HEK293 (cell line): ENCODE results near the gene TACC2.
A peak's percentile ranks its signal among the peaks of the same experiment; 100 is the strongest.

Experiments used
- CTCF ChIA-PET: fragments of 350-600 bp; formaldehyde crosslinking; extraction: SDS; loops from one replicate; lab custom pipeline; 2021; ENCODE audit warnings: antibody characterized with exemption; lab: Yijun Ruan, JAX
- POLR2A ChIA-PET: fragments of 300-600 bp; formaldehyde crosslinking; extraction: SDS; loops from one replicate; lab custom pipeline; 2020; ENCODE audit warnings: antibody characterized with exemption, inconsistent platforms; lab: Yijun Ruan, JAX
- H3K27ac ChIP-seq: fragments of 200-500 bp; sonication (Bioruptor generic); 2 replicates; pipeline ENCODE4 v1.5.1; 2014; ENCODE audit warnings: low read depth, low read length, control low read depth, inconsistent platforms; ENCODE audit errors: extremely low read depth
- H3K36me3 ChIP-seq, 2 experiments: fragments of 200-500 bp in 1 of 2; sonication (Bioruptor generic) in 1 of 2; 1 replicate in 1 of 2; 2 replicates in 1 of 2; pipeline ENCODE4 v1.5.1; 2014 to 2017; ENCODE audit warnings: inconsistent platforms in 2 of 2, low read length in 2 of 2; ENCODE audit not compliant: control insufficient read depth in 2 of 2, insufficient read depth in 1 of 2
- H3K4me1 ChIP-seq: fragments of 200-500 bp; sonication (Bioruptor generic); 2 replicates; pipeline ENCODE4 v1.5.1; 2014; ENCODE audit warnings: mild to moderate bottlenecking, low read length, inconsistent platforms; ENCODE audit not compliant: control insufficient read depth, insufficient read depth
- H3K4me3 ChIP-seq: 2 replicates; pipeline ENCODE4 v1.5.1; 2011; ENCODE audit warnings: low read depth, mild to moderate bottlenecking, control low read depth, low read length, moderate library complexity
- H3K9me3 ChIP-seq: fragments of 200-500 bp; sonication (Bioruptor generic); 2 replicates; pipeline ENCODE4 v1.5.1; 2014; ENCODE audit warnings: low read depth, low read length, inconsistent platforms; ENCODE audit not compliant: control insufficient read depth, insufficient read depth
- EGR2 ChIP-seq: fragments of 450-650 bp; formaldehyde crosslinking; IDR thresholded peaks from 2 replicates; pipeline ENCODE4 v1.5.1; 2016; ENCODE audit warnings: low read depth, missing biosample characterization, missing genetic modification characterization
- GFI1B ChIP-seq: fragments of 450-650 bp; formaldehyde crosslinking; IDR thresholded peaks from 2 replicates; pipeline ENCODE4 v1.5.1; 2016; ENCODE audit warnings: missing biosample characterization, missing genetic modification characterization
- GLIS1 ChIP-seq: fragments of 450-650 bp; formaldehyde crosslinking; IDR thresholded peaks from 2 replicates; pipeline ENCODE4 v1.5.1; 2016; ENCODE audit warnings: missing biosample characterization, missing genetic modification characterization
- GLIS2 ChIP-seq: fragments of 450-650 bp; formaldehyde crosslinking; IDR thresholded peaks from 2 replicates; pipeline ENCODE4 v1.5.1; 2016; ENCODE audit warnings: missing biosample characterization, missing genetic modification characterization
- SCRT2 ChIP-seq: fragments of 450-650 bp; formaldehyde crosslinking; IDR thresholded peaks from 2 replicates; pipeline ENCODE4 v1.5.1; 2016; ENCODE audit warnings: missing biosample characterization, missing genetic modification characterization
- SETDB1 ChIP-seq: IDR thresholded peaks from one replicate; pipeline ENCODE4 v1.6.1; 2017; ENCODE audit warnings: mild to moderate bottlenecking, low read length, moderate library complexity, mixed read lengths; ENCODE audit not compliant: insufficient read length
- ZNF10 ChIP-seq: fragments of 450-650 bp; formaldehyde crosslinking; IDR thresholded peaks from 2 replicates; pipeline ENCODE4 v1.5.1; 2017; ENCODE audit warnings: missing biosample characterization, missing genetic modification characterization
- ZNF146 ChIP-seq: fragments of 450-650 bp; formaldehyde crosslinking; IDR thresholded peaks from 2 replicates; pipeline ENCODE4 v1.5.1; 2016; ENCODE audit warnings: missing biosample characterization, missing genetic modification characterization
- ZNF211 ChIP-seq: fragments of 450-650 bp; formaldehyde crosslinking; IDR thresholded peaks from 2 replicates; pipeline ENCODE4 v1.5.1; 2016; ENCODE audit warnings: low read depth, missing biosample characterization, missing genetic modification characterization
- ZNF48 ChIP-seq: fragments of 450-650 bp; formaldehyde crosslinking; IDR thresholded peaks from 2 replicates; pipeline ENCODE4 v1.5.1; 2016; ENCODE audit warnings: missing biosample characterization, missing genetic modification characterization
- ZNF548 ChIP-seq: fragments of 450-650 bp; formaldehyde crosslinking; IDR thresholded peaks from 2 replicates; pipeline ENCODE4 v1.5.1; 2016; ENCODE audit warnings: missing biosample characterization, missing genetic modification characterization
- ZNF707 ChIP-seq: fragments of 450-650 bp; formaldehyde crosslinking; IDR thresholded peaks from 2 replicates; pipeline ENCODE4 v1.5.1; 2016; ENCODE audit warnings: missing biosample characterization, missing genetic modification characterization
- ZNF776 ChIP-seq: fragments of 450-650 bp; formaldehyde crosslinking; IDR thresholded peaks from 2 replicates; pipeline ENCODE4 v1.5.0; 2017; ENCODE audit warnings: missing biosample characterization, missing genetic modification characterization, borderline replicate concordance
- TF ChIP-seq, protein P1 (sequence below): fragments of 450-650 bp; formaldehyde crosslinking; IDR thresholded peaks from 2 replicates; pipeline ENCODE4 v1.5.1; 2016; ENCODE audit warnings: missing biosample characterization, missing genetic modification characterization
- TF ChIP-seq, protein P2 (sequence below): fragments of 450-650 bp; formaldehyde crosslinking; IDR thresholded peaks from 2 replicates; pipeline ENCODE4 v1.5.1; 2016; ENCODE audit warnings: missing biosample characterization, missing genetic modification characterization
- TF ChIP-seq, protein P3 (sequence below): fragments of 450-650 bp; formaldehyde crosslinking; IDR thresholded peaks from 2 replicates; pipeline ENCODE4 v1.5.1; 2016; ENCODE audit warnings: missing biosample characterization, missing genetic modification characterization
- TF ChIP-seq, protein P4 (sequence below): fragments of 450-650 bp; formaldehyde crosslinking; IDR thresholded peaks from 2 replicates; pipeline ENCODE4 v1.5.1; 2016; ENCODE audit warnings: missing biosample characterization, missing genetic modification characterization
- TF ChIP-seq, protein P5 (sequence below): fragments of 450-650 bp; formaldehyde crosslinking; IDR thresholded peaks from 2 replicates; pipeline ENCODE4 v1.5.1; 2016; ENCODE audit warnings: missing biosample characterization, missing genetic modification characterization, borderline replicate concordance
- TF ChIP-seq, protein P6 (sequence below): fragments of 450-650 bp; formaldehyde crosslinking; IDR thresholded peaks from 2 replicates; pipeline ENCODE4 v1.5.1; 2017; ENCODE audit warnings: missing biosample characterization, missing genetic modification characterization

The TACC2 gene

DNA sequence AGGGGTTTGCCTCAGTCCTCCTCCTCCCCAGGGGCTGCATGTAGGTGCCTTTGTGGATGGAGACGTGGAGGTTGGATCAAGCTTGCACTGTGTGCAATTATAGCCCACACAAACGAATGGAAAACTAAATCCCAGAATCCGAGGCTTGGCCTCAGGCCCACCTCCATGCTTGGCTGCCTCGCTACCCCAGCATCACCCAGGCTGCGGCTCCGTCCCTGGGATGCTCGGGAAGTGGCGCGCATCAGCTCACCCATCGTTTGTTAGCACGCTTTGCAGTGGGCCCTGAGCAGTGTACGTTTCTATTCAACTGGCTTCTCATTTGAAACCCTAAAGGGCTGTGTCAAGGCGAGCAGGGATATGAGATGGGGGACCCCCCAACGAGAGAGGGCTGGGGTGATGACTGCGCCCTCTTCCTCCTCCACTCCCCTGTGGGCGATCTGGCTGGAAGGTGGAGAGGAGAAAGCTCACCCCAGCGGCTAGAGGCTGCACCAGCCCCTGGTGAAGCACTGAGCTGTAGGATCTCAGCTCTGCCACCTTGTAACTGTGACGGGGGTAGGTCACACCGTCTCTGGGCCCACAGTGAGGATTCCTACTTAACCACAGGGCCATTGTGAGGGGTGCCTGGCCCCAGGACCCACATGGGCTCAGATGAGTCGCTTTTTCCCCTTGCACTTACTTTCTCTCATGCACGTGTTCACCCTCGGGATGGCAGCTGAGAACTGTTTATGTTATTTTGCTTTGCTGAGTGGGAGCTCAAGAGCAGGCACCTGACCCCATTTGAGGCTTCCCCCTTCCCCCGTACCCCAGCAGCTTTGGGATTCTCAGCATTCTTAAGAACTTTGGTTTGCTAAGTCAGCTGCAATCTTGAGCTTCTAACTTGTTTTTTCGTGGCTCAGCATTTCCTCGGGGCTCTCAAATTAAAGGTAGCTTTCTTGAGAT lies 269.4 kb downstream of the TACC2 start:
- CTCF ChIA-PET: interaction anchor here (0.5 to 5.6 kb wide), 8 partner anchors 9 to 595 kb away, joined by 3 to 36 read pairs (median 3); no protein-coding TSS in a partner anchor
- TF ChIP-seq, protein P1, sequence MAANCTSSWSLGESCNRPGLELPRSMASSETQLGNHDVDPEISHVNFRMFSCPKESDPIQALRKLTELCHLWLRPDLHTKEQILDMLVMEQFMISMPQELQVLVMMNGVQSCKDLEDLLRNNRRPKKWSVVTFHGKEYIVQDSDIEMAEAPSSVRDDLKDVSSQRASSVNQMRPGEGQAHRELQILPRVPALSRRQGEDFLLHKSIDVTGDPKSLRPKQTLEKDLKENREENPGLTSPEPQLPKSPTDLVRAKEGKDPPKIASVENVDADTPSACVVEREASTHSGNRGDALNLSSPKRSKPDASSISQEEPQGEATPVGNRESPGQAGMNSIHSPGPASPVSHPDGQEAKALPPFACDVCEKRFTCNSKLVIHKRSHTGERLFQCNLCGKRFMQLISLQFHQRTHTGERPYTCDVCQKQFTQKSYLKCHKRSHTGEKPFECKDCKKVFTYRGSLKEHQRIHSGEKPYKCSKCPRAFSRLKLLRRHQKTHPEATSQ: no peak
- TF ChIP-seq GLIS1 (tag by site-specific recombination) (peak; percentile 58), GLIS2 (tag by site-specific recombination) (0 out of 2 replicates have a peak, but pooled peaks have one; percentile 15), EGR2 (no peak)
- POLR2A ChIA-PET: no interaction called here
- Histone ChIP-seq H3K4me1 (no peaks in the 10 kb centered on the region), H3K36me3 (no peaks in the 10 kb centered on the region), H3K27ac (no peak overlapping the region), H3K4me3 (no peak overlapping the region), H3K9me3 (no peaks in the 10 kb centered on the region)

DNA sequence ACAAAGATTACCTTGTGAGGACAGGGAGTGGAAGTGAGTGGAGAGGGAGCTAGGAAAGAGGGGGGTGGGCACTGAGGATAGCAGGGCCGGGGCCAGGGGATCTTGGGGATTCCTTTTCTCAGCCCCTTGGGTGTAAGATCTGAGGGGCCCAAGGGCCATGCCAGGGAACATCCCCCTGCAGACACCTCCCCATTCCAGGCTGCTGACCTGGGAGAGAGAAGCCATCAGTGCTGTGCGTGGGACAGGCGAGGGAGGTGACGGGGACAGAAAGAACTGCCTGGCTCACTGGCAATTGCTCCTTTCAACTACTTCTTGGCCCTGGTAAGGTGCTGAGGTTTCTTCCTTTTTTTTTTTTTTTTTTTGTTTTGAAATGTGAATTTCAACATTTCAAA lies 270.1 kb downstream of the TACC2 start:
- Histone ChIP-seq H3K36me3 (no peaks in the 10 kb centered on the region), H3K27ac (no peak overlapping the region), H3K4me1 (no peaks in the 10 kb centered on the region), H3K4me3 (no peak overlapping the region), H3K9me3 (no peaks in the 10 kb centered on the region)
- POLR2A ChIA-PET: no interaction called here
- CTCF ChIA-PET: interaction anchor here (0.6 to 5.6 kb wide), 5 partner anchors 9 to 595 kb away, joined by 3 to 36 read pairs (median 4); no protein-coding TSS in a partner anchor
- TF ChIP-seq ZNF146 (no peak), ZNF10 (tag by site-specific recombination) (no peak), ZNF776 (tag by site-specific recombination) (no peak)
- TF ChIP-seq, protein P2, sequence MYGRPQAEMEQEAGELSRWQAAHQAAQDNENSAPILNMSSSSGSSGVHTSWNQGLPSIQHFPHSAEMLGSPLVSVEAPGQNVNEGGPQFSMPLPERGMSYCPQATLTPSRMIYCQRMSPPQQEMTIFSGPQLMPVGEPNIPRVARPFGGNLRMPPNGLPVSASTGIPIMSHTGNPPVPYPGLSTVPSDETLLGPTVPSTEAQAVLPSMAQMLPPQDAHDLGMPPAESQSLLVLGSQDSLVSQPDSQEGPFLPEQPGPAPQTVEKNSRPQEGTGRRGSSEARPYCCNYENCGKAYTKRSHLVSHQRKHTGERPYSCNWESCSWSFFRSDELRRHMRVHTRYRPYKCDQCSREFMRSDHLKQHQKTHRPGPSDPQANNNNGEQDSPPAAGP: no peak

DNA sequence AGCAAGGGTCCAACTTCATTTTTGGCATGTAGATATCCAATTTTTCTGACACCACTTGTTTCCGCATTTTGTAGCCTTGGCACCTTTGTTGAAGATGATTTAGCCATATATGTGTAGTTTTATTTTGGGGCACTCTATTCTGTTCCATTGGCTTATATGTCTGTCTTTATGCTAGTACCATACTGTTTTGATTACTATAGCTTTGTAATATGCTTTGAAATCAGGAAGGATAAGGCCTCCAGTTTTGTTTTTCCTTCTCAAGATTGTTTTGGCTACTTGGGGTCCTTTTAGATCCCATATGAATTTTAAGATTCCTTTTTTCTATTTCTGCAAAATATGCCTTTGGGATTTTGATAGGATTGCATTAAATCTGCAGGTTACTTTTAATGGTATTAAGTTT lies 272.6 kb downstream of the TACC2 start:
- no peaks in the 10 kb centered on the region for H3K36me3 ChIP-seq
- CTCF ChIA-PET: interaction anchor here (0.7 kb wide), 1 partner anchor 1149 kb away, joined by 4 read pairs; no protein-coding TSS in a partner anchor
- TF ChIP-seq SCRT2 (tag by site-specific recombination) (no peak), ZNF707 (no peak), ZNF48 (tag by site-specific recombination) (no peak), SETDB1 (peak; percentile 44), GFI1B (no peak), ZNF211 (tag by site-specific recombination) (no peak), ZNF548 (tag by site-specific recombination) (no peak)
- TF ChIP-seq, protein P3, sequence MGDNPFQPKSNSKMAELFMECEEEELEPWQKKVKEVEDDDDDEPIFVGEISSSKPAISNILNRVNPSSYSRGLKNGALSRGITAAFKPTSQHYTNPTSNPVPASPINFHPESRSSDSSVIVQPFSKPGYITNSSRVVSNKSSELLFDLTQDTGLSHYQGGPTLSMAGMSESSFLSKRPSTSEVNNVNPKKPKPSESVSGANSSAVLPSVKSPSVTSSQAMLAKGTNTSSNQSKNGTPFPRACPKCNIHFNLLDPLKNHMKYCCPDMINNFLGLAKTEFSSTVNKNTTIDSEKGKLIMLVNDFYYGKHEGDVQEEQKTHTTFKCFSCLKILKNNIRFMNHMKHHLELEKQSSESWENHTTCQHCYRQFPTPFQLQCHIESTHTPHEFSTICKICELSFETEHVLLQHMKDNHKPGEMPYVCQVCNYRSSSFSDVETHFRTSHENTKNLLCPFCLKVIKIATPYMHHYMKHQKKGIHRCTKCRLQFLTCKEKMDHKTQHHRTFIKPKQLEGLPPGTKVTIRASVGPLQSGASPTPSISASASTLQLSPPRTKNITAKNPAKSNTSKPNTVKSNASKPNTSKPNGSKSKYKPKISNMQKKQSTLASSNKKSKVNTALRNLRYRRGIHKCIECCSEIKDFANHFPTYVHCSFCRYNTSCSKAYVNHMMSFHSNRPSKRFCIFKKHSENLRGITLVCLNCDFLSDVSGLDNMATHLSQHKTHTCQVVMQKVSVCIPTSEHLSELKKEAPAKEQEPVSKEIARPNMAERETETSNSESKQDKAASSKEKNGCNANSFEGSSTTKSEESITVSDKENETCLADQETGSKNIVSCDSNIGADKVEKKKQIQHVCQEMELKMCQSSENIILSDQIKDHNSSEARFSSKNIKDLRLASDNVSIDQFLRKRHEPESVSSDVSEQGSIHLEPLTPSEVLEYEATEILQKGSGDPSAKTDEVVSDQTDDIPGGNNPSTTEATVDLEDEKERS (tag by site-specific recombination): peak; percentile 93; the same call in 1 of the 2 replicates
- TF ChIP-seq, protein P4, sequence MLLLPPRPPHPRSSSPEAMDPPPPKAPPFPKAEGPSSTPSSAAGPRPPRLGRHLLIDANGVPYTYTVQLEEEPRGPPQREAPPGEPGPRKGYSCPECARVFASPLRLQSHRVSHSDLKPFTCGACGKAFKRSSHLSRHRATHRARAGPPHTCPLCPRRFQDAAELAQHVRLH (tag by site-specific recombination): 0 out of 2 replicates have a peak, but pooled peaks have one; percentile 38
- TF ChIP-seq, protein P5, sequence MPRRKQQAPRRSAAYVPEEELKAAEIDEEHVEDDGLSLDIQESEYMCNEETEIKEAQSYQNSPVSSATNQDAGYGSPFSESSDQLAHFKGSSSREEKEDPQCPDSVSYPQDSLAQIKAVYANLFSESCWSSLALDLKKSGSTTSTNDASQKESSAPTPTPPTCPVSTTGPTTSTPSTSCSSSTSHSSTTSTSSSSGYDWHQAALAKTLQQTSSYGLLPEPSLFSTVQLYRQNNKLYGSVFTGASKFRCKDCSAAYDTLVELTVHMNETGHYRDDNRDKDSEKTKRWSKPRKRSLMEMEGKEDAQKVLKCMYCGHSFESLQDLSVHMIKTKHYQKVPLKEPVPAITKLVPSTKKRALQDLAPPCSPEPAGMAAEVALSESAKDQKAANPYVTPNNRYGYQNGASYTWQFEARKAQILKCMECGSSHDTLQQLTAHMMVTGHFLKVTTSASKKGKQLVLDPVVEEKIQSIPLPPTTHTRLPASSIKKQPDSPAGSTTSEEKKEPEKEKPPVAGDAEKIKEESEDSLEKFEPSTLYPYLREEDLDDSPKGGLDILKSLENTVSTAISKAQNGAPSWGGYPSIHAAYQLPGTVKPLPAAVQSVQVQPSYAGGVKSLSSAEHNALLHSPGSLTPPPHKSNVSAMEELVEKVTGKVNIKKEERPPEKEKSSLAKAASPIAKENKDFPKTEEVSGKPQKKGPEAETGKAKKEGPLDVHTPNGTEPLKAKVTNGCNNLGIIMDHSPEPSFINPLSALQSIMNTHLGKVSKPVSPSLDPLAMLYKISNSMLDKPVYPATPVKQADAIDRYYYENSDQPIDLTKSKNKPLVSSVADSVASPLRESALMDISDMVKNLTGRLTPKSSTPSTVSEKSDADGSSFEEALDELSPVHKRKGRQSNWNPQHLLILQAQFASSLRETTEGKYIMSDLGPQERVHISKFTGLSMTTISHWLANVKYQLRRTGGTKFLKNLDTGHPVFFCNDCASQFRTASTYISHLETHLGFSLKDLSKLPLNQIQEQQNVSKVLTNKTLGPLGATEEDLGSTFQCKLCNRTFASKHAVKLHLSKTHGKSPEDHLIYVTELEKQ (tag by site-specific recombination): no peak
- TF ChIP-seq, protein P6, sequence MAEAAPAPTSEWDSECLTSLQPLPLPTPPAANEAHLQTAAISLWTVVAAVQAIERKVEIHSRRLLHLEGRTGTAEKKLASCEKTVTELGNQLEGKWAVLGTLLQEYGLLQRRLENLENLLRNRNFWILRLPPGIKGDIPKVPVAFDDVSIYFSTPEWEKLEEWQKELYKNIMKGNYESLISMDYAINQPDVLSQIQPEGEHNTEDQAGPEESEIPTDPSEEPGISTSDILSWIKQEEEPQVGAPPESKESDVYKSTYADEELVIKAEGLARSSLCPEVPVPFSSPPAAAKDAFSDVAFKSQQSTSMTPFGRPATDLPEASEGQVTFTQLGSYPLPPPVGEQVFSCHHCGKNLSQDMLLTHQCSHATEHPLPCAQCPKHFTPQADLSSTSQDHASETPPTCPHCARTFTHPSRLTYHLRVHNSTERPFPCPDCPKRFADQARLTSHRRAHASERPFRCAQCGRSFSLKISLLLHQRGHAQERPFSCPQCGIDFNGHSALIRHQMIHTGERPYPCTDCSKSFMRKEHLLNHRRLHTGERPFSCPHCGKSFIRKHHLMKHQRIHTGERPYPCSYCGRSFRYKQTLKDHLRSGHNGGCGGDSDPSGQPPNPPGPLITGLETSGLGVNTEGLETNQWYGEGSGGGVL: no peak

More for the DNA sequence above, 272.6 kb downstream of the TACC2 start:
- Histone ChIP-seq H3K4me1 (no peaks in the 10 kb centered on the region), H3K9me3 (no peaks in the 10 kb centered on the region), H3K27ac (no peak overlapping the region), H3K4me3 (no peak overlapping the region)
- POLR2A ChIA-PET: no interaction called here
